Stimulated activated memory B cell treated with anti-CD40 and anti-IgM and Interleukin-4, amounts not matched to agents 10 μg/mL and 1 μg/mL and 100 μg/mL, for 72 hours (primary cell): ENCODE measurements around the gene MAP3K14.
A peak's percentile ranks its signal among the peaks of the same experiment; 100 is the strongest.
"Not testable (repeated sequence)": the region's sequence is repeated elsewhere in the genome, so short reads cannot be mapped to it uniquely, and the experiment has no call there.

Source experiments
- ATAC-seq: fragments of 150-1000 bp; cut with Tn5 transposase; 2 replicates; pipeline ENCODE4 v1.10.0; 2021
- H3K27ac Mint-ChIP-seq: one replicate; pipeline ENCODE4 v1.8.0; 2022; ENCODE audit warnings: mild to moderate bottlenecking, mixed read lengths
- H3K27me3 Mint-ChIP-seq: one replicate; pipeline ENCODE4 v1.8.0; 2022; ENCODE audit warnings: mixed read lengths
- H3K36me3 Mint-ChIP-seq: one replicate; pipeline ENCODE4 v1.8.0; 2022; ENCODE audit warnings: mixed read lengths
- H3K4me1 Mint-ChIP-seq: one replicate; pipeline ENCODE4 v1.8.0; 2022; ENCODE audit warnings: mixed read lengths
- H3K4me3 Mint-ChIP-seq: one replicate; pipeline ENCODE4 v1.8.0; 2022; ENCODE audit warnings: mild to moderate bottlenecking, moderate library complexity, mixed read lengths
- H3K9me3 Mint-ChIP-seq: one replicate; pipeline ENCODE4 v1.8.0; 2022; ENCODE audit warnings: mixed read lengths

MAP3K14 gene

GRCh38 chr17:45343967-45344664, 27.3 kb upstream of the MAP3K14 start:
- H3K9me3 Mint-ChIP-seq, H3K27ac Mint-ChIP-seq, H3K36me3 Mint-ChIP-seq, H3K27me3 Mint-ChIP-seq, H3K4me3 Mint-ChIP-seq, ATAC-seq: not testable (repeated sequence)
- H3K4me1 Mint-ChIP-seq: peaks cover 14% of the 10 kb centered on the region

GRCh38 chr17:45342871-45343526, 26.2 kb upstream of the MAP3K14 start:
- Mint-ChIP-seq H3K4me3 (no peak overlapping the region), H3K27ac (no peak overlapping the region), H3K9me3 (no peaks in the 10 kb centered on the region), H3K4me1 (peaks cover 14% of the 10 kb centered on the region), H3K27me3 (no peaks in the 10 kb centered on the region), H3K36me3 (no peaks in the 10 kb centered on the region)
- ATAC-seq: no peak

- no peaks in the 10 kb centered on the region for H3K36me3 Mint-ChIP-seq
- H3K9me3 Mint-ChIP-seq: no peaks in the 10 kb centered on the region
- peaks cover 14% of the 10 kb centered on the region for H3K4me1 Mint-ChIP-seq
- H3K4me3 Mint-ChIP-seq: no peak overlapping the region
- ATAC-seq: no peak
- no peaks in the 10 kb centered on the region for H3K27me3 Mint-ChIP-seq
- no peak overlapping the region for H3K27ac Mint-ChIP-seq
Measured at GRCh38 chr17:45342306-45342705, 25.5 kb upstream of the MAP3K14 start.

- H3K27ac Mint-ChIP-seq: no peak overlapping the region
- H3K27me3 Mint-ChIP-seq: no peaks in the 10 kb centered on the region
- ATAC-seq: no peak
Measured at GRCh38 chr17:45341533-45342158, 24.8 kb upstream of the MAP3K14 start.

GRCh38 chr17:45339646-45340605, 23.1 kb upstream of the MAP3K14 start:
- Mint-ChIP-seq H3K27me3 (no peaks in the 10 kb centered on the region), H3K4me1 (peaks cover 16% of the 10 kb centered on the region), H3K27ac (peak overlapping the region; percentile 59), H3K9me3 (no peaks in the 10 kb centered on the region), H3K4me3 (no peak overlapping the region), H3K36me3 (no peaks in the 10 kb centered on the region)
- ATAC-seq: no peak

More at GRCh38 chr17:45341533-45342158, 24.8 kb upstream of the MAP3K14 start:
- Mint-ChIP-seq H3K9me3 (no peaks in the 10 kb centered on the region), H3K4me3 (no peak overlapping the region), H3K4me1 (peaks cover 14% of the 10 kb centered on the region), H3K36me3 (no peaks in the 10 kb centered on the region)

- Mint-ChIP-seq H3K9me3 (no peaks in the 10 kb centered on the region), H3K4me1 (peaks cover 25% of the 10 kb centered on the region), H3K36me3 (no peaks in the 10 kb centered on the region)
Measured at GRCh38 chr17:45338996-45339535, 22.2 kb upstream of the MAP3K14 start.

GRCh38 chr17:45338023-45338781, 21.4 kb upstream of the MAP3K14 start:
- no peak overlapping the region for H3K4me3 Mint-ChIP-seq
- no peaks in the 10 kb centered on the region for H3K27me3 Mint-ChIP-seq
- H3K4me1 Mint-ChIP-seq: peaks cover 33% of the 10 kb centered on the region
- no peaks in the 10 kb centered on the region for H3K9me3 Mint-ChIP-seq
- no peak overlapping the region for H3K27ac Mint-ChIP-seq
- H3K36me3 Mint-ChIP-seq: no peaks in the 10 kb centered on the region
- no peak for ATAC-seq

More at GRCh38 chr17:45338996-45339535, 22.2 kb upstream of the MAP3K14 start:
- peak overlapping the region; percentile 59 for H3K27ac Mint-ChIP-seq
- H3K4me3 Mint-ChIP-seq: no peak overlapping the region
- no peak for ATAC-seq
- H3K27me3 Mint-ChIP-seq: no peaks in the 10 kb centered on the region

- Mint-ChIP-seq H3K4me1 (peaks cover 47% of the 10 kb centered on the region), H3K27me3 (no peaks in the 10 kb centered on the region), H3K4me3 (no peak overlapping the region), H3K27ac (peak overlapping the region; percentile 51), H3K36me3 (no peaks in the 10 kb centered on the region), H3K9me3 (no peaks in the 10 kb centered on the region)
- ATAC-seq: no peak
Measured at GRCh38 chr17:45336390-45337182, 19.8 kb upstream of the MAP3K14 start.

GRCh38 chr17:45335721-45336120, 18.9 kb upstream of the MAP3K14 start:
- Mint-ChIP-seq H3K4me1 (peaks cover 47% of the 10 kb centered on the region), H3K36me3 (no peaks in the 10 kb centered on the region), H3K9me3 (no peaks in the 10 kb centered on the region), H3K27me3 (no peaks in the 10 kb centered on the region), H3K27ac (peak overlapping the region; percentile 89), H3K4me3 (no peak overlapping the region)
- ATAC-seq: no peak

GRCh38 chr17:45334701-45335677, 18.2 kb upstream of the MAP3K14 start:
- no peak overlapping the region for H3K4me3 Mint-ChIP-seq
- H3K27ac Mint-ChIP-seq: peak overlapping the region; percentile 89
- H3K36me3 Mint-ChIP-seq: no peaks in the 10 kb centered on the region
- H3K27me3 Mint-ChIP-seq: no peaks in the 10 kb centered on the region
- H3K4me1 Mint-ChIP-seq: peaks cover 46% of the 10 kb centered on the region
- no peak for ATAC-seq
- H3K9me3 Mint-ChIP-seq: no peaks in the 10 kb centered on the region

GRCh38 chr17:45334231-45334630, 17.4 kb upstream of the MAP3K14 start:
- Mint-ChIP-seq H3K4me1 (peaks cover 49% of the 10 kb centered on the region), H3K27me3 (no peaks in the 10 kb centered on the region), H3K4me3 (peak overlapping the region; percentile 32), H3K27ac (peak overlapping the region; percentile 89), H3K9me3 (no peaks in the 10 kb centered on the region), H3K36me3 (no peaks in the 10 kb centered on the region)
- ATAC-seq: no peak

- no peaks in the 10 kb centered on the region for H3K36me3 Mint-ChIP-seq
- ATAC-seq: no peak
- H3K27ac Mint-ChIP-seq: peak overlapping the region; percentile 89
- no peaks in the 10 kb centered on the region for H3K9me3 Mint-ChIP-seq
- peaks cover 51% of the 10 kb centered on the region for H3K4me1 Mint-ChIP-seq
- peak overlapping the region; percentile 32 for H3K4me3 Mint-ChIP-seq
- no peaks in the 10 kb centered on the region for H3K27me3 Mint-ChIP-seq
Measured at GRCh38 chr17:45333702-45334092, 16.9 kb upstream of the MAP3K14 start.
